Adrenal gland (tissue), 12 donors: ENCODE data around the gene ATP4B. TPM values are rescaled to one million over a fixed set of nuclear protein-coding genes. Genes with fewer than 3 reads are reported as not detected.

Source experiments
- DNase-seq, 7 donors: peaks; one replicate each; pipeline ENCODE4 v3.0.0-alpha.2; 2019 to 2020
- H3K27ac ChIP-seq, 5 donors: fragments of 200-600 bp; sonication (generic) in 4 of 5; 1 replicate in 3 of 5; 2 replicates in 2 of 5; pipeline versions ENCODE4 v1.5.1 to v1.8.0; 2016 to 2020; ENCODE audit warnings: mild to moderate bottlenecking in 1 of 5
- H3K27me3 ChIP-seq: fragments of 200-600 bp; 2 replicates; pipeline ENCODE4 v1.8.0; 2021
- H3K36me3 ChIP-seq, 2 donors: fragments of 200-600 bp; replicated peaks in 1 of 2; 1 replicate in 1 of 2; 2 replicates in 1 of 2; pipeline versions ENCODE4 v1.5.1 to v1.8.0; 2018 to 2022
- H3K4me1 ChIP-seq, 2 donors: fragments of 200-600 bp; replicated peaks in 1 of 2; 1 replicate in 1 of 2; 2 replicates in 1 of 2; pipeline versions ENCODE4 v1.5.1 to v1.8.0; 2018 to 2021
- H3K4me3 ChIP-seq, 4 donors: fragments of 200-600 bp; sonication (generic) in 3 of 4; one replicate each; pipeline ENCODE4 v1.5.1; 2016 to 2018
- H3K9me3 ChIP-seq, 3 donors: fragments of 200-600 bp; sonication (generic) in 1 of 3; replicated peaks in 1 of 3; 1 replicate in 2 of 3; 2 replicates in 1 of 3; pipeline versions ENCODE4 v1.5.1 to v1.8.0; 2016 to 2021
- CTCF ChIP-seq, 6 experiments: fragments of 450-650 bp in 4 of 6; fragments of 200-600 bp in 2 of 6; sonication (generic) in 1 of 6; IDR thresholded peaks; 1 replicate in 5 of 6; 2 replicates in 1 of 6; pipeline versions ENCODE4 v1.5.1 to v1.8.0; 2016 to 2021; ENCODE audit warnings: antibody characterized with exemption in 6 of 6, mild to moderate bottlenecking in 2 of 6, moderate library complexity in 1 of 6
- POLR2A ChIP-seq, 2 donors: fragments of 450-650 bp; IDR thresholded peaks; one replicate each; pipeline ENCODE4 v1.6.1; 2017; ENCODE audit warnings: antibody characterized with exemption in 2 of 2, mild to moderate bottlenecking in 2 of 2, moderate library complexity in 1 of 2
- WGBS, 4 donors: extraction: QIAGEN DNeasy Blood & Tissue Kit in 2 of 4; methylation state at CpG; one replicate each; pipeline versions ENCODE4 v1.1.5 to v1.1.7; 2013 to 2017; 5-methylcytosine and 5-hydroxymethylcytosine counted together
- intact Hi-C, 2 donors: fragments of 100-400 bp; cut with DNase I; formaldehyde crosslinking; loops; one replicate each; pipeline versions ENCODE4 v1.14.1 to v1.15.0; 2022 to 2023
- polyA plus RNA-seq, 3 donors: library from polyadenylated mRNA; stranded (reverse); fragments of 200-250 nt in 2 of 3; fragments of 350-450 nt in 1 of 3; fragmentation: Illumina TruSeq in 1 of 3; extraction: RNeasy Lipid Tissue Mini Kit (QIAGEN cat#74804) in 1 of 3; gene quantifications; one replicate each; pipeline ENCODE4 v1.2.3, GENCODE V29; 2013 to 2014
- total RNA-seq, 9 donors: library from RNA; depleted of rRNA in 4 of 9; stranded (reverse); fragments of >200 nt in 4 of 9; fragments of 120-200 nt in 1 of 9; fragmentation: NEBNext Ultra II Directional in 1 of 9; extraction: Animal tissue kit (Norgen Biotek cat#: 25700) in 1 of 9; gene quantifications; one replicate each; pipeline versions ENCODE4 v1.1.0 to v1.2.4, GENCODE V29; 2013 to 2023
- donor health status: healthy with polysubstance abuse.
- donor health status: Bipolar disorder and iron deficiency.
- donor health status: DM: yes; HTN: yes; CAD: no.
- donor health status: DM: no; HTN: no; CAD: no.
- donor health status: DM: no; HTN: no; CAD: no.
- donor health status: DM: yes; HTN: yes; CAD: no.

The ATP4B gene
- total and polyA plus RNA-seq, 12 donors = 0.17 TPM; not detected in 11

- H3K9me3 ChIP-seq = no peaks in the 10 kb centered on the region
- no peak for DNase-seq
- H3K4me3 ChIP-seq = no peak overlapping the region
- no peak overlapping the region for H3K27ac ChIP-seq
- TF ChIP-seq POLR2A (IDR thresholded peaks at IDR 0.05) = no peak
- TF ChIP-seq CTCF (IDR thresholded peaks at IDR 0.05) = no peak
- intact Hi-C loops = no loop called here
- H3K36me3 ChIP-seq = peaks cover 0 to 33% of the 10 kb centered on the region in 2 donors
- H3K27me3 ChIP-seq = no peaks in the 10 kb centered on the region
- no peaks in the 10 kb centered on the region for H3K4me1 ChIP-seq
- WGBS, 4 donors = 81 to 92% (median 89%) methylated on average over 11 of the region's 11 CpGs
These were observed 27.7 kb downstream of the ATP4B start for GRCh38 chr13:113630296-113630695.

DNA sequence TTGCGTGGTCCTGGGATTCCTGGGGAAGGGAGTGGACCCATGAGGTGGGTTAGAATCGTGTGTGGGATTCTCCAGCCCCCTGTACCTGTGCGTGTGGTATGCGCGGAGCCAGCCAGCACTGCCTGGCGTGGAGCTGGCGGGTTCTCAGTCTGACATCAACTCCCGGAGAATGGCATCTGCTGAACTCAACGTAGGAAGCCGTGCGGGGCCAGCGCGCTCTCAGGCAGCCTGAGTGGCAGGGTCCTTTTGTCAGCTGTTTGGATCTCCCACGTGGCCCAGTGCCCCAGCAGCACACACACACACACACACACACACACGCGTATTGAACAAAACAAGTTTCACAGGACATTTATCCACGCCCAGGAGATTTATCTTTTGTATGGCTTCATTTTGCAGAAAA lies 28.1 kb downstream of the ATP4B start:
- Histone ChIP-seq H3K4me1 (no peaks in the 10 kb centered on the region), H3K9me3 (no peaks in the 10 kb centered on the region), H3K36me3 (peaks cover 0 to 29% of the 10 kb centered on the region in 2 donors), H3K27me3 (no peaks in the 10 kb centered on the region), H3K27ac (no peak overlapping the region), H3K4me3 (no peak overlapping the region)
- DNase-seq = no peak
- intact Hi-C loops = no loop called here
- 88 to 95% (median 95%) methylated on average over 16 to 17 of the region's 17 CpGs for WGBS, 4 donors
- TF ChIP-seq CTCF (IDR thresholded peaks at IDR 0.05) = no peak
- TF ChIP-seq POLR2A (IDR thresholded peaks at IDR 0.05) = no peak

- no peaks in the 10 kb centered on the region for H3K27me3 ChIP-seq
- WGBS, 4 donors = 85 to 92% (median 91%) methylated on average over 8 to 30 of the region's 30 CpGs
- peaks cover 0 to 22% of the 10 kb centered on the region in 2 donors for H3K36me3 ChIP-seq
- H3K9me3 ChIP-seq = no peaks in the 10 kb centered on the region
- DNase-seq = no peak
- H3K4me1 ChIP-seq = no peaks in the 10 kb centered on the region
- H3K4me3 ChIP-seq = no peak overlapping the region
- intact Hi-C loops = no loop called here
- no peak overlapping the region for H3K27ac ChIP-seq
- no peak for TF ChIP-seq POLR2A (IDR thresholded peaks at IDR 0.05)
- TF ChIP-seq CTCF (IDR thresholded peaks at IDR 0.05) = no peak
These were observed 29.4 kb downstream of the ATP4B start for GRCh38 chr13:113628291-113629270.

GRCh38 chr13:113627136-113627535 lies 30.9 kb downstream of the ATP4B start:
- TF ChIP-seq CTCF (IDR thresholded peaks at IDR 0.05) = no peak
- no peak for TF ChIP-seq POLR2A (IDR thresholded peaks at IDR 0.05)
- Histone ChIP-seq H3K27me3 (no peaks in the 10 kb centered on the region), H3K27ac (no peak overlapping the region), H3K9me3 (no peaks in the 10 kb centered on the region), H3K4me1 (no peaks in the 10 kb centered on the region), H3K4me3 (no peak overlapping the region), H3K36me3 (peaks cover 0 to 17% of the 10 kb centered on the region in 2 donors)
- intact Hi-C loops = no loop called here
- no peak for DNase-seq
- WGBS, 4 donors = 71 to 87% (median 82%) methylated on average over 9 to 16 of the region's 16 CpGs
